Stimulated activated CD8-positive, alpha-beta memory T cell treated with anti-CD3 and anti-CD28 coated beads, Interleukin-12 subunit alpha, Interleukin-12 subunit beta, amount 100 ng/mL, for 1 hour (primary cell): Measurements from ENCODE around the gene HSPA12A.

Experiments
- DNase-seq: peaks from one replicate; pipeline ENCODE4 v3.0.0-alpha.2; 2020; ENCODE audit warnings: low read depth

The HSPA12A gene

GRCh38 chr10:116690356-116691322, 51.7 kb downstream of the HSPA12A start:
- no peak for DNase-seq

GRCh38 chr10:116689744-116690143, 52.6 kb downstream of the HSPA12A start:
- no peak for DNase-seq

GRCh38 chr10:116688741-116689495, 53.4 kb downstream of the HSPA12A start:
- DNase-seq, result no peak

GRCh38 chr10:116688241-116688711, 54.1 kb downstream of the HSPA12A start:
- DNase-seq, result no peak

- no peak for DNase-seq
These were observed 54.7 kb downstream of the HSPA12A start for GRCh38 chr10:116687633-116688032.

GRCh38 chr10:116686632-116687031, 55.7 kb downstream of the HSPA12A start:
- no peak for DNase-seq

GRCh38 chr10:116685807-116686206, 56.6 kb downstream of the HSPA12A start:
- DNase-seq, result no peak

GRCh38 chr10:116684781-116685180, 57.6 kb downstream of the HSPA12A start:
- no peak for DNase-seq

GRCh38 chr10:116683821-116684220, 58.5 kb downstream of the HSPA12A start:
- no peak for DNase-seq

- no peak for DNase-seq
These were observed 59.2 kb downstream of the HSPA12A start for GRCh38 chr10:116683166-116683565.

- DNase-seq, result no peak
These were observed 63.0 kb downstream of the HSPA12A start for GRCh38 chr10:116679351-116679750.

GRCh38 chr10:116676633-116677032, 65.7 kb downstream of the HSPA12A start:
- no peak for DNase-seq

- no peak for DNase-seq
These were observed 66.2 kb downstream of the HSPA12A start for GRCh38 chr10:116676118-116676517.

GRCh38 chr10:116674901-116675423, 67.4 kb downstream of the HSPA12A start:
- DNase-seq, result no peak

GRCh38 chr10:116673866-116674265, 68.5 kb downstream of the HSPA12A start:
- no peak for DNase-seq

- no peak for DNase-seq
These were observed 69.5 kb downstream of the HSPA12A start for GRCh38 chr10:116672891-116673290.

GRCh38 chr10:116671274-116671926, 71.0 kb downstream of the HSPA12A start:
- DNase-seq, result no peak

- DNase-seq, result no peak
These were observed 71.7 kb downstream of the HSPA12A start for GRCh38 chr10:116670706-116671105.

GRCh38 chr10:116669832-116670644, 72.3 kb downstream of the HSPA12A start:
- no peak for DNase-seq

GRCh38 chr10:116669080-116669479, 73.3 kb downstream of the HSPA12A start:
- no peak for DNase-seq

GRCh38 chr10:116668446-116668845, 73.9 kb downstream of the HSPA12A start:
- no peak for DNase-seq
